Mesenchymal stem cell (in vitro differentiated cells and primary cell): ENCODE data around the gene ZNF263.
A peak's percentile ranks its signal among the peaks of the same experiment; 100 is the strongest.

Experiments
- DNase-seq: peaks from one replicate; pipeline ENCODE4 v3.0.0-alpha.2; 2013
- H2AFZ ChIP-seq: one replicate; pipeline ENCODE4 v1.6.1; 2013; ENCODE audit warnings: low read depth, mild to moderate bottlenecking, control low read depth, inconsistent platforms, low read length, moderate library complexity
- H2AK5ac ChIP-seq: 2 replicates; pipeline ENCODE4 v1.6.1; 2013; ENCODE audit warnings: low read length, moderate library complexity, mild to moderate bottlenecking, inconsistent platforms; ENCODE audit not compliant: severe bottlenecking
- H2BK120ac ChIP-seq: one replicate; pipeline ENCODE4 v1.6.1; 2013; ENCODE audit warnings: low read depth, mild to moderate bottlenecking, inconsistent platforms, low read length, moderate library complexity
- H2BK12ac ChIP-seq, 2 experiments: one replicate each; pipeline ENCODE4 v1.6.1; 2013; ENCODE audit warnings: inconsistent platforms in 2 of 2, low read length in 2 of 2, mild to moderate bottlenecking in 2 of 2, moderate library complexity in 2 of 2, control low read depth in 1 of 2
- H2BK15ac ChIP-seq: one replicate; pipeline ENCODE4 v1.6.1; 2013; ENCODE audit warnings: mild to moderate bottlenecking, low read depth, inconsistent platforms; ENCODE audit not compliant: poor library complexity, severe bottlenecking
- H2BK5ac ChIP-seq: 2 replicates; pipeline ENCODE4 v1.6.1; 2013; ENCODE audit warnings: low read depth, mild to moderate bottlenecking, low read length, control low read depth, inconsistent platforms; ENCODE audit not compliant: poor library complexity, severe bottlenecking
- H3K14ac ChIP-seq, 2 experiments: one replicate each; pipeline ENCODE4 v1.6.1; 2013; ENCODE audit warnings: inconsistent platforms in 2 of 2, low read length in 2 of 2, control low read depth in 1 of 2, mild to moderate bottlenecking in 1 of 2, moderate library complexity in 1 of 2
- H3K18ac ChIP-seq, 2 experiments: one replicate each; pipeline ENCODE4 v1.6.1; 2013; ENCODE audit warnings: inconsistent platforms in 2 of 2, low read length in 2 of 2, control low read depth in 1 of 2, low read depth in 1 of 2, mild to moderate bottlenecking in 1 of 2
- H3K23ac ChIP-seq, 2 experiments: one replicate each; pipeline ENCODE4 v1.6.1; 2013; ENCODE audit warnings: inconsistent platforms in 2 of 2, low read length in 2 of 2, mild to moderate bottlenecking in 2 of 2, moderate library complexity in 2 of 2, control low read depth in 1 of 2
- H3K27ac ChIP-seq: 2 replicates; pipeline ENCODE4 v1.5.1; 2013; ENCODE audit warnings: mild to moderate bottlenecking, moderate library complexity, low read length, control low read depth, inconsistent platforms; ENCODE audit not compliant: poor library complexity, severe bottlenecking
- H3K27me3 ChIP-seq, 2 experiments: 2 replicates each; pipeline versions ENCODE4 v1.6.1 to v1.7.0; 2013; ENCODE audit warnings: low read length in 2 of 2, mild to moderate bottlenecking in 2 of 2, moderate library complexity in 2 of 2, control low read depth in 1 of 2, inconsistent platforms in 1 of 2; ENCODE audit not compliant: control insufficient read depth in 1 of 2, insufficient read depth in 1 of 2
- H3K36me3 ChIP-seq, 2 experiments: 2 replicates each; pipeline versions ENCODE4 v1.6.1 to v1.7.0; 2013; ENCODE audit warnings: low read length in 2 of 2, control low read depth in 1 of 2, inconsistent platforms in 1 of 2, low read depth in 1 of 2, mild to moderate bottlenecking in 1 of 2; ENCODE audit not compliant: insufficient read depth in 2 of 2, control insufficient read depth in 1 of 2
- H3K4ac ChIP-seq, 2 experiments: one replicate each; pipeline ENCODE4 v1.6.1; 2013; ENCODE audit warnings: inconsistent platforms in 2 of 2, low read length in 2 of 2, mild to moderate bottlenecking in 2 of 2, moderate library complexity in 2 of 2, control low read depth in 1 of 2, low read depth in 1 of 2
- H3K4me1 ChIP-seq: 2 replicates; pipeline ENCODE4 v1.6.1; 2013; ENCODE audit warnings: low read depth, low read length, control low read depth; ENCODE audit not compliant: control insufficient read depth, insufficient read depth
- H3K4me2 ChIP-seq: 2 replicates; pipeline ENCODE4 v1.6.1; 2013; ENCODE audit warnings: low read length, mild to moderate bottlenecking, inconsistent platforms; ENCODE audit not compliant: poor library complexity, severe bottlenecking
- H3K4me3 ChIP-seq, 2 experiments: 2 replicates each; pipeline versions ENCODE4 v1.5.1 to v1.7.0; 2013; ENCODE audit warnings: low read length in 2 of 2, mild to moderate bottlenecking in 2 of 2, control low read depth in 1 of 2, low read depth in 1 of 2; ENCODE audit not compliant: insufficient read depth in 1 of 2
- H3K79me1 ChIP-seq: replicated peaks from 2 replicates; pipeline ENCODE4 v1.6.1; 2013; ENCODE audit warnings: mild to moderate bottlenecking, control low read depth, low read length, inconsistent platforms; ENCODE audit not compliant: poor library complexity, severe bottlenecking
- H3K9ac ChIP-seq: 2 replicates; pipeline ENCODE4 v1.7.0; 2013; ENCODE audit warnings: mild to moderate bottlenecking, low read length, moderate library complexity
- H3K9me3 ChIP-seq: 2 replicates; pipeline ENCODE4 v1.7.0; 2013; ENCODE audit warnings: mild to moderate bottlenecking, low read length; ENCODE audit not compliant: control insufficient read depth
- H4K8ac ChIP-seq: one replicate; pipeline ENCODE4 v1.6.1; 2013; ENCODE audit warnings: inconsistent platforms, mild to moderate bottlenecking, low read length, moderate library complexity
- H4K91ac ChIP-seq: one replicate; pipeline ENCODE4 v1.6.1; 2013; ENCODE audit warnings: mild to moderate bottlenecking, low read length, inconsistent platforms
- WGBS: methylation state at CpG from one replicate; pipeline ENCODE4 v1.1.7; 2013; ENCODE audit warnings: mixed read lengths; 5-methylcytosine and 5-hydroxymethylcytosine counted together

Gene ZNF263

GRCh38 chr16:3317315-3317999, 34.2 kb downstream of the ZNF263 start:
- H4K91ac ChIP-seq = no peak overlapping the region
- H3K23ac ChIP-seq = no peak overlapping the region
- no peak overlapping the region for H3K4ac ChIP-seq
- no peak overlapping the region for H2BK120ac ChIP-seq
- H3K27me3 ChIP-seq = no peaks in the 10 kb centered on the region
- H3K4me2 ChIP-seq = no peak overlapping the region
- peak overlapping the region in 1 of 2 experiments; percentile 70 for H3K4me3 ChIP-seq
- H3K36me3 ChIP-seq = peaks cover 28 to 64% of the 10 kb centered on the region in 2 experiments
- peaks cover 99% of the 10 kb centered on the region for H3K9me3 ChIP-seq
- WGBS = 84% methylated on average over 3 of the region's 3 CpGs
- no peak overlapping the region for H2BK15ac ChIP-seq
- H3K18ac ChIP-seq = no peak overlapping the region
- peaks cover 4% of the 10 kb centered on the region for H3K79me1 ChIP-seq
- H3K14ac ChIP-seq = no peak overlapping the region
- no peak overlapping the region for H2BK5ac ChIP-seq
- H4K8ac ChIP-seq = no peak overlapping the region
- H2BK12ac ChIP-seq = no peak overlapping the region
- DNase-seq = peak; percentile 18
- no peak overlapping the region for H3K27ac ChIP-seq
- H2AK5ac ChIP-seq = no peak overlapping the region
- H2AFZ ChIP-seq = no peak overlapping the region
- no peaks in the 10 kb centered on the region for H3K4me1 ChIP-seq
- no peak overlapping the region for H3K9ac ChIP-seq

- Histone ChIP-seq H3K4ac (no peak overlapping the region), H3K27me3 (no peaks in the 10 kb centered on the region), H2AFZ (no peak overlapping the region), H3K4me2 (no peak overlapping the region), H3K79me1 (peaks cover 1% of the 10 kb centered on the region), H3K18ac (no peak overlapping the region), H2AK5ac (no peak overlapping the region), H3K9me3 (peaks cover 77% of the 10 kb centered on the region), H2BK12ac (no peak overlapping the region), H2BK15ac (no peak overlapping the region), H4K91ac (no peak overlapping the region), H3K23ac (no peak overlapping the region), H2BK5ac (no peak overlapping the region), H3K4me1 (no peaks in the 10 kb centered on the region), H3K4me3 (peak overlapping the region in 1 of 2 experiments; percentile 18), H2BK120ac (no peak overlapping the region), H3K9ac (no peak overlapping the region), H4K8ac (no peak overlapping the region), H3K36me3 (peaks cover 8 to 21% of the 10 kb centered on the region in 2 experiments), H3K27ac (no peak overlapping the region), H3K14ac (no peak overlapping the region)
- 0% methylated on average over 1 of the region's 2 CpGs for WGBS
- no peak for DNase-seq
These were observed 38.5 kb downstream of the ZNF263 start for GRCh38 chr16:3321816-3322215.

GRCh38 chr16:3327514-3327913, 44.2 kb downstream of the ZNF263 start:
- Histone ChIP-seq H3K27me3 (no peaks in the 10 kb centered on the region), H4K91ac (no peak overlapping the region), H3K14ac (no peak overlapping the region), H3K4me1 (no peaks in the 10 kb centered on the region), H3K4me2 (no peak overlapping the region), H2AK5ac (no peak overlapping the region), H2AFZ (no peak overlapping the region), H3K27ac (no peak overlapping the region), H3K18ac (no peak overlapping the region), H2BK12ac (no peak overlapping the region), H3K4me3 (no peak overlapping the region), H2BK15ac (no peak overlapping the region), H3K9ac (no peak overlapping the region), H3K36me3 (no peaks in the 10 kb centered on the region), H3K9me3 (peaks cover 34% of the 10 kb centered on the region), H2BK5ac (no peak overlapping the region), H3K4ac (no peak overlapping the region), H3K79me1 (no peaks in the 10 kb centered on the region), H2BK120ac (no peak overlapping the region), H4K8ac (no peak overlapping the region), H3K23ac (no peak overlapping the region)
- no peak for DNase-seq
- WGBS = 85% methylated on average over 4 of the region's 4 CpGs

DNA sequence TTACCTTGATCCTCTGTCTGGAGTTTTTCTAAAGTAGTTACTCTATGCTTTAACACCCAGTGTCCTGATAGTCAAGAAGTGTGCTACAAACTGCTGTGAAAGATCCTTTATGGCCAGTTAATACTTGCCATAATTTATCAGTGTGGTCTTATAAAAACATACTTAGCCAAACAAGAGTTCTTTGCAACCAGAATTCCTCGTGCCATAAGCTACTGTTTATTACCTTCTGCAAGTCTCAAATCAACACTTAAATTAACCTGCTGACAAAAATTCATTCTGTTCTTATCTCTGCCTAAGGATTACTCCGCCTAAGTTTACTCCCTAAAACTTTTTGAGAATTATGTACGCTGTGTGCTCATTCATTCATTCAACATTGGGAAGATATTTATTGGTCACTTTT, 44.8 kb downstream of the ZNF263 start:
- no peak overlapping the region for H2BK120ac ChIP-seq

More for the DNA sequence above, 44.8 kb downstream of the ZNF263 start:
- Histone ChIP-seq H3K4ac (no peak overlapping the region), H3K27me3 (no peaks in the 10 kb centered on the region), H4K91ac (no peak overlapping the region), H3K27ac (no peak overlapping the region), H2BK12ac (no peak overlapping the region), H3K36me3 (no peaks in the 10 kb centered on the region), H4K8ac (no peak overlapping the region), H3K9ac (no peak overlapping the region), H3K9me3 (peaks cover 31% of the 10 kb centered on the region), H3K18ac (no peak overlapping the region), H3K4me3 (no peak overlapping the region), H3K14ac (no peak overlapping the region), H3K79me1 (no peaks in the 10 kb centered on the region), H3K4me1 (no peaks in the 10 kb centered on the region), H3K23ac (no peak overlapping the region), H2AFZ (no peak overlapping the region), H2BK5ac (no peak overlapping the region), H3K4me2 (no peak overlapping the region), H2BK15ac (no peak overlapping the region), H2AK5ac (no peak overlapping the region)
- no peak for DNase-seq
- 53% methylated on average over 1 of the region's 3 CpGs for WGBS
